Thyroid gland (tissue), 4 donors: ENCODE results near the gene NAXE.

Source experiments
- POLR2A ChIP-seq, 2 donors: fragments of 450-650 bp; IDR thresholded peaks; one replicate each; pipeline ENCODE4 v1.6.1; 2017; ENCODE audit warnings: antibody characterized with exemption in 2 of 2, mild to moderate bottlenecking in 2 of 2, moderate library complexity in 1 of 2
- TF ChIP-seq, protein P1 (sequence below), 6 experiments: fragments of 200-600 bp in 3 of 6; fragments of 450-650 bp in 3 of 6; sonication (generic) in 3 of 6; IDR thresholded peaks; one replicate each; pipeline ENCODE4 v1.5.1; 2016 to 2019; ENCODE audit warnings: antibody characterized with exemption in 6 of 6, mild to moderate bottlenecking in 2 of 6, inconsistent platforms in 1 of 6, moderate library complexity in 1 of 6

DNA sequence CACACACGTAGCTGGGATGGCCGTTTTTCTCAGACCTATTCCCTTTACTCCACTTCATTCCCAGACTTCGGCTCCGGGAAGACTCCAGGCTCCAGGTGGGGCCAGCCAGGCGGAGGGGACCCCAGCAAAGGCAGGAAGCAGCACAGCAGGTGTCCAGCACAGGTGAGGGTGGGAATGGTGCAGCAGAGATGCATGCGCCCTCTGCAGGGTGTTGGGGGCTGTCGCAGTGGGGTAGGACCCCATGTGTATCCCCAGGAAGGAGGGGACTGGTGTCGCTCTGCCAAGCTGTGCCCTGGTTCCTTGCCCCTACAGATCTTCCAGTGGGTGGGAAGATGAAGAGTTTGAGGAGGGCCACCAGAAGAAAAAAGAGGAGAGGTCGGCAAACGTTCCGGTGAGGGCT is 6.8 kb upstream of the NAXE start:
- TF ChIP-seq, protein P1, sequence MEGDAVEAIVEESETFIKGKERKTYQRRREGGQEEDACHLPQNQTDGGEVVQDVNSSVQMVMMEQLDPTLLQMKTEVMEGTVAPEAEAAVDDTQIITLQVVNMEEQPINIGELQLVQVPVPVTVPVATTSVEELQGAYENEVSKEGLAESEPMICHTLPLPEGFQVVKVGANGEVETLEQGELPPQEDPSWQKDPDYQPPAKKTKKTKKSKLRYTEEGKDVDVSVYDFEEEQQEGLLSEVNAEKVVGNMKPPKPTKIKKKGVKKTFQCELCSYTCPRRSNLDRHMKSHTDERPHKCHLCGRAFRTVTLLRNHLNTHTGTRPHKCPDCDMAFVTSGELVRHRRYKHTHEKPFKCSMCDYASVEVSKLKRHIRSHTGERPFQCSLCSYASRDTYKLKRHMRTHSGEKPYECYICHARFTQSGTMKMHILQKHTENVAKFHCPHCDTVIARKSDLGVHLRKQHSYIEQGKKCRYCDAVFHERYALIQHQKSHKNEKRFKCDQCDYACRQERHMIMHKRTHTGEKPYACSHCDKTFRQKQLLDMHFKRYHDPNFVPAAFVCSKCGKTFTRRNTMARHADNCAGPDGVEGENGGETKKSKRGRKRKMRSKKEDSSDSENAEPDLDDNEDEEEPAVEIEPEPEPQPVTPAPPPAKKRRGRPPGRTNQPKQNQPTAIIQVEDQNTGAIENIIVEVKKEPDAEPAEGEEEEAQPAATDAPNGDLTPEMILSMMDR (IDR thresholded peaks at IDR 0.05), result no peak
- TF ChIP-seq POLR2A (IDR thresholded peaks at IDR 0.05), result no peak
